Ishikawa (cell line): ENCODE measurements around the gene DLG3.

Experiments
- CEBPB ChIP-seq: IDR thresholded peaks from 2 replicates; pipeline ENCODE4 v1.6.1; 2012
- CREB1 ChIP-seq: IDR thresholded peaks from 2 replicates; pipeline ENCODE4 v1.6.1; 2012; ENCODE audit warnings: low read depth
- EGR1 ChIP-seq: IDR thresholded peaks from 2 replicates; pipeline ENCODE4 v1.6.1; 2012
- EP300 ChIP-seq: IDR thresholded peaks from 2 replicates; pipeline ENCODE4 v1.6.1; 2012; ENCODE audit warnings: borderline replicate concordance
- FOXM1 ChIP-seq: IDR thresholded peaks from 2 replicates; pipeline ENCODE4 v1.6.1; 2012; ENCODE audit warnings: low read depth, borderline replicate concordance
- NFIC ChIP-seq: IDR thresholded peaks from 2 replicates; pipeline ENCODE4 v1.6.1; 2012
- RAD21 ChIP-seq: IDR thresholded peaks from 2 replicates; pipeline ENCODE4 v1.6.1; 2012; ENCODE audit warnings: low read depth
- TAF1 ChIP-seq: IDR thresholded peaks from 2 replicates; pipeline ENCODE4 v1.6.1; 2012; ENCODE audit warnings: low read depth, mild to moderate bottlenecking
- TCF12 ChIP-seq: IDR thresholded peaks from 2 replicates; pipeline ENCODE4 v1.6.1; 2012; ENCODE audit warnings: low read depth
- TEAD4 ChIP-seq: IDR thresholded peaks from 2 replicates; pipeline ENCODE4 v1.6.1; 2012
- YY1 ChIP-seq: IDR thresholded peaks from 2 replicates; pipeline ENCODE4 v1.6.1; 2012; ENCODE audit warnings: low read depth
- ZBTB7A ChIP-seq: IDR thresholded peaks from 2 replicates; pipeline ENCODE4 v1.6.1; 2012; ENCODE audit warnings: low read depth
- TF ChIP-seq, protein P1 (sequence below): IDR thresholded peaks from 2 replicates; pipeline ENCODE4 v1.6.1; 2012; ENCODE audit warnings: low read depth, mild to moderate bottlenecking
- TF ChIP-seq, protein P2 (sequence below): IDR thresholded peaks from 2 replicates; pipeline ENCODE4 v1.6.1; 2012
- TF ChIP-seq, protein P3 (sequence below): IDR thresholded peaks from 2 replicates; pipeline ENCODE4 v1.6.1; 2012

DLG3 gene

DNA sequence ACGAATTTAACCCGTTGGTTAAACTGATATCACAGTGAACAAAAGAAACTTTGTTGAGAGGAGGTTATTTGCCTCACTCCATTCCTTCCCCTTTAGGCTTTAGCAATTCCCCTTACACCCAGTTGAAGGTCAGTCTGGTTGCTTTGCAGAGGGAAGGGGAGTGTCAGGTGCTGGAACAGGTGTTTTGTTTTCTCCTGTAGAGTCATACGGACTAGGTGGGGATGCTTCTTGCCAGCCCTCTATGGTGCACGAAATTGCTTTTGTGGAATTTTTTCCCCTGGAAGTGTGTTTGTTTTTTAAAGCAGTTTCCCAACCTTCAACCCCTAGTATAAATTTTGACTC lies 33.1 kb downstream of the DLG3 start:
- TF ChIP-seq CEBPB: no peak
- no peak for TF ChIP-seq TEAD4
- TF ChIP-seq, protein P1, sequence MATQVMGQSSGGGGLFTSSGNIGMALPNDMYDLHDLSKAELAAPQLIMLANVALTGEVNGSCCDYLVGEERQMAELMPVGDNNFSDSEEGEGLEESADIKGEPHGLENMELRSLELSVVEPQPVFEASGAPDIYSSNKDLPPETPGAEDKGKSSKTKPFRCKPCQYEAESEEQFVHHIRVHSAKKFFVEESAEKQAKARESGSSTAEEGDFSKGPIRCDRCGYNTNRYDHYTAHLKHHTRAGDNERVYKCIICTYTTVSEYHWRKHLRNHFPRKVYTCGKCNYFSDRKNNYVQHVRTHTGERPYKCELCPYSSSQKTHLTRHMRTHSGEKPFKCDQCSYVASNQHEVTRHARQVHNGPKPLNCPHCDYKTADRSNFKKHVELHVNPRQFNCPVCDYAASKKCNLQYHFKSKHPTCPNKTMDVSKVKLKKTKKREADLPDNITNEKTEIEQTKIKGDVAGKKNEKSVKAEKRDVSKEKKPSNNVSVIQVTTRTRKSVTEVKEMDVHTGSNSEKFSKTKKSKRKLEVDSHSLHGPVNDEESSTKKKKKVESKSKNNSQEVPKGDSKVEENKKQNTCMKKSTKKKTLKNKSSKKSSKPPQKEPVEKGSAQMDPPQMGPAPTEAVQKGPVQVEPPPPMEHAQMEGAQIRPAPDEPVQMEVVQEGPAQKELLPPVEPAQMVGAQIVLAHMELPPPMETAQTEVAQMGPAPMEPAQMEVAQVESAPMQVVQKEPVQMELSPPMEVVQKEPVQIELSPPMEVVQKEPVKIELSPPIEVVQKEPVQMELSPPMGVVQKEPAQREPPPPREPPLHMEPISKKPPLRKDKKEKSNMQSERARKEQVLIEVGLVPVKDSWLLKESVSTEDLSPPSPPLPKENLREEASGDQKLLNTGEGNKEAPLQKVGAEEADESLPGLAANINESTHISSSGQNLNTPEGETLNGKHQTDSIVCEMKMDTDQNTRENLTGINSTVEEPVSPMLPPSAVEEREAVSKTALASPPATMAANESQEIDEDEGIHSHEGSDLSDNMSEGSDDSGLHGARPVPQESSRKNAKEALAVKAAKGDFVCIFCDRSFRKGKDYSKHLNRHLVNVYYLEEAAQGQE: no peak
- no peak for TF ChIP-seq EP300
- TF ChIP-seq YY1: no peak
- TF ChIP-seq, protein P2, sequence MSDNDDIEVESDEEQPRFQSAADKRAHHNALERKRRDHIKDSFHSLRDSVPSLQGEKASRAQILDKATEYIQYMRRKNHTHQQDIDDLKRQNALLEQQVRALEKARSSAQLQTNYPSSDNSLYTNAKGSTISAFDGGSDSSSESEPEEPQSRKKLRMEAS: no peak
- no peak for TF ChIP-seq FOXM1
- TF ChIP-seq NFIC: no peak
- no peak for TF ChIP-seq CREB1
- no peak for TF ChIP-seq TCF12
- no peak for TF ChIP-seq ZBTB7A
- TF ChIP-seq RAD21: no peak
- TF ChIP-seq, protein P3, sequence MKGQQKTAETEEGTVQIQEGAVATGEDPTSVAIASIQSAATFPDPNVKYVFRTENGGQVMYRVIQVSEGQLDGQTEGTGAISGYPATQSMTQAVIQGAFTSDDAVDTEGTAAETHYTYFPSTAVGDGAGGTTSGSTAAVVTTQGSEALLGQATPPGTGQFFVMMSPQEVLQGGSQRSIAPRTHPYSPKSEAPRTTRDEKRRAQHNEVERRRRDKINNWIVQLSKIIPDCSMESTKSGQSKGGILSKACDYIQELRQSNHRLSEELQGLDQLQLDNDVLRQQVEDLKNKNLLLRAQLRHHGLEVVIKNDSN: no peak
- no peak for TF ChIP-seq TAF1
- no peak for TF ChIP-seq EGR1

DNA sequence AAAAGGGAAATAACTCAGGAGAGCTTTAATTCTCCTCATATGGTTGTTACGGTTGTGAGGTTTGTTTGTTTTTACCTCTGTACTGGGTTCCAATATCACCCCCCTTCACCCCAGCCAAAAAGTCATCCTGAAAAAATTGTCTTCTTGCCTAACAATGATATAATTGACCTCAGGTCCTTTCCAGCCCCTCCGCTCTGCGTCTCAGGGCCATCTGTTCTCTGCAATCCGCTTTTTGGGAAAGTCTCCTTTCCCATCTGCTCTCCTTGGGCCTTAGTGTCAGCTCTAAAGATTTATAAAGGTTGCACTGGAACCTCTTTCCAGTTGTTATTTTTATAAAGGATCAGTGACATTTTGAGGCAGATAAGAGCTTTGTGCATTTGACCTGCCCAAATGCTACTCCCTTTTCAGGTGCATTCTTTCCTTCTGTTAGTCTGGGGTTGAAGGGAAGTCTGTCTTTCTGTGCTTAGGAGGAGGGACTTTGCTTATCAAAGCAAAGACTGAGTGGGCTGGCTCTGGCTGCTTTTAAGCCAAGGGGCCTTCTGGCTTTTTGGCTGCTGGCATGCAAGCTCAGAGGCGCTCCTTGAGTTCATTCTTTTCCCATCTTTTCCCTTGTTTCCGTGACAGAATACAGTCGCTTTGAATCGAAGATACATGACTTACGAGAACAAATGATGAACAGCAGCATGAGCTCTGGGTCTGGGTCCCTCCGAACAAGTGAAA lies 34.1 kb downstream of the DLG3 start:
- TF ChIP-seq, protein P2: no peak
- TF ChIP-seq EGR1 (no peak), NFIC (no peak), ZBTB7A (no peak), CEBPB (no peak), EP300 (no peak), YY1 (no peak), FOXM1 (no peak), TEAD4 (no peak), CREB1 (no peak), RAD21 (no peak), TCF12 (no peak), TAF1 (no peak)
- TF ChIP-seq, protein P3: no peak
- TF ChIP-seq, protein P1: no peak

DNA sequence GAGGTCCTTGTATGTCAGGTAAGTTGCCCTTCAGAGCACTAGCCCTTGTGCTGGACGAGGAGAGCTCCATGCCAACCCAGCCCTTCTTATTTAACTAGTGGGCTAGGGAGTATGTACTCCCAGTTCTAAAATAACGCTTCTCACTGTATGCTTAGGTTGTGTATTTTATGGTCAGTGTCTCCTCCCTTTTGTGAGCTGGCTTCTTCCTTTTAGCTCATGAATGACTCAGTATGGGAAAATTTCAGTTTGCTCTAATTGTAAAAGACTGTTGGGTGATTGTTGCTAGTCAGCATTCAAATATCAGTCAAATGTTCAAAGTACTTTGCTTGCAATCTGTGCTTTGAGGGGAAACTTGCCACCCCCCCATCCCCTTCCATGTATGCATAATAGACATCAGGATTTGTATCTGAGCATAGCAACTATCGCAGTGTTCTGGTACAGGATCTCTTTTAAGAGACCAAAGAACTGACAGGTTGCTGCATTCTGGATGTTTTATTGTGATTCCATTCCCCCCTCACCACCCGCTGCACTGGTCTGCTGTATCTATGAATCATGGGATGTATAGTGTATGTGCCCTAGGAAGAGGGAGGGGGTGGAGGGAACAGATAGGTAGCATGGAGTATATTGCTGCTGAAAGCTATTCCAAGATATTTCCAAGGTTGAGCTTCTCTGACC lies 34.7 kb downstream of the DLG3 start:
- no peak for TF ChIP-seq RAD21
- no peak for TF ChIP-seq FOXM1
- TF ChIP-seq, protein P2: no peak
- TF ChIP-seq EP300: no peak
- TF ChIP-seq CREB1: no peak
- TF ChIP-seq TAF1: no peak
- TF ChIP-seq ZBTB7A: no peak
- TF ChIP-seq YY1: no peak
- no peak for TF ChIP-seq NFIC
- no peak for TF ChIP-seq TEAD4
- no peak for TF ChIP-seq CEBPB
- no peak for TF ChIP-seq TCF12
- TF ChIP-seq, protein P3: no peak
- TF ChIP-seq, protein P1: no peak
- no peak for TF ChIP-seq EGR1
